Neutrophil (primary cell): ENCODE results near the gene ATP8A1.

Experiments used
- H3K27ac ChIP-seq: fragments of 200-600 bp; sonication (generic); 2 replicates; pipeline ENCODE4 v1.5.1; 2016; ENCODE audit warnings: mild to moderate bottlenecking, moderate library complexity
- H3K27me3 ChIP-seq: fragments of 200-600 bp; sonication (generic); 2 replicates; pipeline ENCODE4 v1.6.0; 2016; ENCODE audit warnings: mild to moderate bottlenecking
- H3K36me3 ChIP-seq: fragments of 200-600 bp; sonication (generic); 2 replicates; pipeline ENCODE4 v1.5.1; 2017
- H3K4me1 ChIP-seq, 2 experiments: fragments of 200-600 bp in 1 of 2; sonication (generic) in 1 of 2; 1 replicate in 1 of 2; 2 replicates in 1 of 2; pipeline versions ENCODE4 v1.5.1 to v1.6.1; 2013 to 2016; ENCODE audit warnings: low read depth in 1 of 2, low read length in 1 of 2, mild to moderate bottlenecking in 1 of 2, moderate library complexity in 1 of 2; ENCODE audit not compliant: control insufficient read depth in 1 of 2, insufficient read depth in 1 of 2
- H3K4me3 ChIP-seq, 2 experiments: fragments of 200-600 bp in 1 of 2; sonication (generic) in 1 of 2; 1 replicate in 1 of 2; 2 replicates in 1 of 2; pipeline ENCODE4 v1.5.1; 2013 to 2016; ENCODE audit warnings: low read depth in 1 of 2, low read length in 1 of 2, mild to moderate bottlenecking in 1 of 2, moderate library complexity in 1 of 2
- H3K9me3 ChIP-seq: fragments of 200-600 bp; sonication (generic); 2 replicates; pipeline ENCODE4 v1.5.1; 2016
- CTCF ChIP-seq: fragments of 200-600 bp; sonication (generic); IDR thresholded peaks from 2 replicates; pipeline ENCODE4 v1.5.1; 2016; ENCODE audit warnings: antibody characterized with exemption

Gene ATP8A1

GRCh38 chr4:42483426-42484379 lies 173.2 kb downstream of the ATP8A1 start:
- no peak for TF ChIP-seq CTCF
- H3K27ac ChIP-seq: no peak overlapping the region

GRCh38 chr4:42482516-42483327 lies 174.2 kb downstream of the ATP8A1 start:
- Histone ChIP-seq H3K36me3 (peaks cover 22% of the 10 kb centered on the region), H3K27me3 (no peaks in the 10 kb centered on the region), H3K4me3 (no peak overlapping the region), H3K4me1 (no peaks in the 10 kb centered on the region), H3K27ac (no peak overlapping the region), H3K9me3 (no peaks in the 10 kb centered on the region)
- TF ChIP-seq CTCF: no peak

More at GRCh38 chr4:42483426-42484379, 173.2 kb downstream of the ATP8A1 start:
- H3K4me3 ChIP-seq: no peak overlapping the region
- no peaks in the 10 kb centered on the region for H3K4me1 ChIP-seq
- peaks cover 22% of the 10 kb centered on the region for H3K36me3 ChIP-seq
- H3K27me3 ChIP-seq: no peaks in the 10 kb centered on the region
- no peaks in the 10 kb centered on the region for H3K9me3 ChIP-seq

- peaks cover 22% of the 10 kb centered on the region for H3K36me3 ChIP-seq
- H3K4me1 ChIP-seq: no peaks in the 10 kb centered on the region
- no peak for TF ChIP-seq CTCF
- H3K27ac ChIP-seq: no peak overlapping the region
- no peaks in the 10 kb centered on the region for H3K9me3 ChIP-seq
- H3K27me3 ChIP-seq: no peaks in the 10 kb centered on the region
- no peak overlapping the region for H3K4me3 ChIP-seq
Measured at GRCh38 chr4:42480717-42481116, 176.2 kb downstream of the ATP8A1 start.

- H3K9me3 ChIP-seq: no peaks in the 10 kb centered on the region
- H3K27ac ChIP-seq: no peak overlapping the region
- TF ChIP-seq CTCF: no peak
- no peaks in the 10 kb centered on the region for H3K27me3 ChIP-seq
- H3K4me1 ChIP-seq: no peaks in the 10 kb centered on the region
- peaks cover 22% of the 10 kb centered on the region for H3K36me3 ChIP-seq
- H3K4me3 ChIP-seq: no peak overlapping the region
Measured at GRCh38 chr4:42480281-42480680, 176.6 kb downstream of the ATP8A1 start.

GRCh38 chr4:42478946-42479345 lies 178.0 kb downstream of the ATP8A1 start:
- Histone ChIP-seq H3K27ac (no peak overlapping the region), H3K4me1 (no peaks in the 10 kb centered on the region), H3K4me3 (no peak overlapping the region), H3K9me3 (no peaks in the 10 kb centered on the region), H3K36me3 (peaks cover 22% of the 10 kb centered on the region), H3K27me3 (no peaks in the 10 kb centered on the region)
- TF ChIP-seq CTCF: no peak
